KMS-11 (cell line): Measurements from ENCODE around the gene SRPRB.

Experiments used
- H2AFZ ChIP-seq: fragments of 200-600 bp; sonication (generic); 2 replicates; pipeline ENCODE4 v1.6.1; 2016; ENCODE audit warnings: antibody characterized with exemption, mixed run types, low read depth
- H3K27ac ChIP-seq: fragments of 200-600 bp; sonication (generic); 2 replicates; pipeline ENCODE4 v1.6.1; 2016; ENCODE audit warnings: mild to moderate bottlenecking, mixed run types
- H3K27me3 ChIP-seq: fragments of 200-600 bp; sonication (generic); 2 replicates; pipeline ENCODE4 v1.6.1; 2017; ENCODE audit warnings: mild to moderate bottlenecking, low read depth, mixed run types, moderate library complexity; ENCODE audit not compliant: insufficient read depth
- H3K36me3 ChIP-seq: fragments of 200-600 bp; sonication (generic); 2 replicates; pipeline ENCODE4 v1.6.1; 2017; ENCODE audit warnings: mild to moderate bottlenecking, mixed run types; ENCODE audit not compliant: insufficient read depth
- H3K4me1 ChIP-seq: fragments of 200-600 bp; sonication (generic); 2 replicates; pipeline ENCODE4 v1.6.1; 2016; ENCODE audit warnings: mild to moderate bottlenecking, low read depth, mixed run types; ENCODE audit not compliant: poor library complexity, severe bottlenecking
- H3K4me2 ChIP-seq: fragments of 200-600 bp; sonication (generic); 2 replicates; pipeline ENCODE4 v1.7.0; 2016; ENCODE audit warnings: mild to moderate bottlenecking, mixed run types
- H3K4me3 ChIP-seq: fragments of 200-600 bp; sonication (generic); IDR thresholded peaks from 2 replicates; pipeline ENCODE4 v1.6.1; 2017; ENCODE audit warnings: low read depth, low read length, mixed read lengths; ENCODE audit not compliant: insufficient read depth
- H3K79me2 ChIP-seq: fragments of 200-600 bp; sonication (generic); 2 replicates; pipeline ENCODE4 v1.6.1; 2016; ENCODE audit warnings: low read depth, mixed run types; ENCODE audit not compliant: insufficient read depth
- H3K9ac ChIP-seq: fragments of 200-600 bp; sonication (generic); 2 replicates; pipeline ENCODE4 v1.6.1; 2016; ENCODE audit warnings: mild to moderate bottlenecking, mixed run types
- H4K20me1 ChIP-seq: fragments of 200-600 bp; sonication (generic); 2 replicates; pipeline ENCODE4 v1.6.1; 2016; ENCODE audit warnings: mild to moderate bottlenecking, mixed run types; ENCODE audit not compliant: insufficient read depth
- CTCF ChIP-seq: fragments of 200-600 bp; sonication (generic); conservative IDR thresholded peaks from 2 replicates; pipeline ENCODE4 v1.6.1; 2017; ENCODE audit warnings: low read depth, mild to moderate bottlenecking, antibody characterized with exemption, low read length, moderate library complexity, mixed read lengths

The SRPRB gene

GRCh38 chr3:133833880-133834620, 28.4 kb downstream of the SRPRB start:
- Histone ChIP-seq H3K79me2 (no peaks in the 10 kb centered on the region), H3K4me1 (no peaks in the 10 kb centered on the region), H3K4me2 (no peak overlapping the region), H2AFZ (no peak overlapping the region), H4K20me1 (no peaks in the 10 kb centered on the region), H3K27ac (no peak overlapping the region), H3K4me3 (no peak overlapping the region), H3K27me3 (no peaks in the 10 kb centered on the region), H3K36me3 (no peaks in the 10 kb centered on the region), H3K9ac (no peak overlapping the region)
- no peak for TF ChIP-seq CTCF

- no peak for TF ChIP-seq CTCF
- Histone ChIP-seq H3K79me2 (no peaks in the 10 kb centered on the region), H3K4me2 (no peak overlapping the region), H2AFZ (no peak overlapping the region), H3K27ac (no peak overlapping the region), H3K36me3 (no peaks in the 10 kb centered on the region), H4K20me1 (no peaks in the 10 kb centered on the region), H3K27me3 (no peaks in the 10 kb centered on the region), H3K4me1 (no peaks in the 10 kb centered on the region), H3K4me3 (no peak overlapping the region), H3K9ac (no peak overlapping the region)
Measured at GRCh38 chr3:133834621-133835417, 29.2 kb downstream of the SRPRB start.

- H3K4me3 ChIP-seq = no peak overlapping the region
- no peak overlapping the region for H3K9ac ChIP-seq
- no peaks in the 10 kb centered on the region for H3K27me3 ChIP-seq
- H3K79me2 ChIP-seq = no peaks in the 10 kb centered on the region
- H3K4me2 ChIP-seq = no peak overlapping the region
- no peak for TF ChIP-seq CTCF
- H3K27ac ChIP-seq = no peak overlapping the region
- H3K36me3 ChIP-seq = no peaks in the 10 kb centered on the region
- no peak overlapping the region for H2AFZ ChIP-seq
- no peaks in the 10 kb centered on the region for H3K4me1 ChIP-seq
- no peaks in the 10 kb centered on the region for H4K20me1 ChIP-seq
Measured at GRCh38 chr3:133835418-133835743, 29.8 kb downstream of the SRPRB start.

GRCh38 chr3:133835961-133836360, 30.3 kb downstream of the SRPRB start:
- Histone ChIP-seq H3K27ac (no peak overlapping the region), H2AFZ (no peak overlapping the region), H3K4me3 (no peak overlapping the region), H3K4me2 (no peak overlapping the region), H3K4me1 (no peaks in the 10 kb centered on the region), H3K9ac (no peak overlapping the region), H3K36me3 (no peaks in the 10 kb centered on the region), H3K27me3 (no peaks in the 10 kb centered on the region), H4K20me1 (no peaks in the 10 kb centered on the region), H3K79me2 (no peaks in the 10 kb centered on the region)
- no peak for TF ChIP-seq CTCF
